Measurements from ENCODE around the gene VSTM5. TPM values are rescaled to one million over a fixed set of nuclear protein-coding genes. Genes with fewer than 3 reads are reported as not detected.

The VSTM5 gene
- total RNA-seq, 1 donor from 2014 or later, result not detected

DNA sequence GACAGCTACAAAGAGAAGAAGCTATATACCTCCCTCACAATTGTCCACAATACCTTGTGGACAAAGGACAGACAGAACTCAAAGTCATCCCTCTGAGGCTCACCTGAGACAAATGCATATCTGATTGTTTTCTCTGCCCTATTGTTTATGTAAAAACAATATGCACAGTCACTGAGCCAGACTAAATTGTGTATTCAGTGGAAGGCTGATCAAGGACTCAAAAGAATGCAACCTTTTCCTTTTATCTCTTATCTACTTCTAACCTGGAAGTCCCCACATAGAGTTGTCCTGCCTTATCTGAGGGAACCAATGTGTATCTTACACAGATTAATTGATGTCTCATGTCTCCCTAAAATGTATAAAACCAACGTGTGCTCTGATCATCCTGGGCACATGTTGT is 80.3 kb downstream of the VSTM5 start:
- intact Hi-C loops (cut with DNase I), result no loop called here
- DNase-seq, result no peak
- ATAC-seq (ENCODE audit: poor library complexity), result no peak

Other genes with a start within 250 kb of the VSTM5 start
- 4.5 TPM for gene CEP295, start 188.9 kb downstream of the VSTM5 start, total RNA-seq
- gene TAF1D, start 109.1 kb downstream of the VSTM5 start, total RNA-seq, result 28.2 TPM
- gene C11orf54, start 108.9 kb downstream of the VSTM5 start, total RNA-seq, result 30.2 TPM
- 15.3 TPM for gene MED17, start 66.3 kb downstream of the VSTM5 start, total RNA-seq
- gene HEPHL1, start 170.7 kb upstream of the VSTM5 start, total RNA-seq, result not detected

Data from Right ventricle myocardium superior (tissue), 1 donor.